K562 (cell line): ENCODE data around the gene COL4A1.

Experiments used
- ARID4B ChIP-seq: sonication (generic); formaldehyde crosslinking; IDR thresholded peaks from 2 replicates; pipeline ENCODE4 v1.8.0; 2022; ENCODE audit warnings: mild to moderate bottlenecking, missing genetic modification reagents
- BHLHE40 ChIP-seq: IDR thresholded peaks from 2 replicates; pipeline ENCODE4 v1.6.1; 2011; ENCODE audit warnings: low read length, improper control_type of control experiment
- EP300 ChIP-seq: IDR thresholded peaks from 2 replicates; pipeline ENCODE4 v1.6.1; 2012; ENCODE audit warnings: low read length, improper control_type of control experiment
- GTF2F1 ChIP-seq: IDR thresholded peaks from 2 replicates; pipeline ENCODE4 v1.6.1; 2011; ENCODE audit warnings: low read depth, low read length, improper control_type of control experiment
- HDAC1 ChIP-seq, 2 experiments: fragments of 450-650 bp; IDR thresholded peaks; 2 replicates each; pipeline ENCODE4 v1.6.1; 2016 to 2017; ENCODE audit warnings: inconsistent platforms in 1 of 2, mild to moderate bottlenecking in 1 of 2, moderate library complexity in 1 of 2
- KHSRP ChIP-seq: fragments of 450-650 bp; IDR thresholded peaks from 2 replicates; pipeline ENCODE4 v1.6.1; 2017
- MAFK ChIP-seq: IDR thresholded peaks from 2 replicates; pipeline ENCODE4 v1.6.1; 2011; ENCODE audit warnings: low read length, improper control_type of control experiment
- MNT ChIP-seq, 2 experiments: fragments of 450-650 bp; conservative IDR thresholded peaks; 2 replicates each; pipeline ENCODE4 v1.6.1; 2017; ENCODE audit warnings: mild to moderate bottlenecking in 2 of 2, moderate library complexity in 2 of 2
- MXD1 ChIP-seq: fragments of 250-450 bp; sonication (Bioruptor Pico); IDR thresholded peaks from 2 replicates; pipeline ENCODE4 v1.8.0; 2021; ENCODE audit warnings: borderline replicate concordance, mild to moderate bottlenecking, moderate library complexity; ENCODE audit not compliant: poor library complexity, severe bottlenecking
- NFYB ChIP-seq: IDR thresholded peaks from 2 replicates; pipeline ENCODE4 v1.6.1; 2011; ENCODE audit warnings: mild to moderate bottlenecking, moderate library complexity; ENCODE audit not compliant: insufficient read length; ENCODE audit errors: extremely low read depth
- RCOR1 ChIP-seq, 2 experiments: IDR thresholded peaks; 2 replicates each; pipeline ENCODE4 v1.6.1; 2012; ENCODE audit warnings: low read depth in 2 of 2, low read length in 2 of 2, borderline replicate concordance in 1 of 2, improper control_type of control experiment in 1 of 2
- SP1 ChIP-seq: sonication (generic); formaldehyde crosslinking; IDR thresholded peaks from 2 replicates; pipeline ENCODE4 v1.8.1; 2022; ENCODE audit warnings: mild to moderate bottlenecking, missing genetic modification reagents
- TFE3 ChIP-seq: fragments of 450-650 bp; formaldehyde crosslinking; IDR thresholded peaks from 2 replicates; pipeline ENCODE4 v1.4.0; 2020; ENCODE audit warnings: mild to moderate bottlenecking, mixed read lengths
- ZNF146 ChIP-seq: IDR thresholded peaks from one replicate; pipeline ENCODE4 v1.6.1; 2018; ENCODE audit warnings: missing compliant biosample characterization; ENCODE audit not compliant: unreplicated experiment

GRCh38 chr13:110135977-110136597, 170.9 kb downstream of the COL4A1 start:
- TF ChIP-seq TFE3 (CRISPR knock-in tag) (no peak), NFYB (no peak), MXD1 (no peak), EP300 (no peak), RCOR1 (IDR thresholded peaks at IDR 0.05; ENCODE audit: borderline replicate concordance in 1 of 2, low read depth in 2 of 2, low read length in 2 of 2) (no peak), HDAC1 (IDR thresholded peaks at IDR 0.05) (no peak), SP1 (no peak), ARID4B (CRISPR knock-in tag) (no peak), MNT (conservative IDR thresholded peaks at IDR 0.05) (no peak), KHSRP (no peak), GTF2F1 (no peak), ZNF146 (no peak), MAFK (no peak), BHLHE40 (no peak)
